ENCODE results near the gene NTM.

Gene NTM

DNA sequence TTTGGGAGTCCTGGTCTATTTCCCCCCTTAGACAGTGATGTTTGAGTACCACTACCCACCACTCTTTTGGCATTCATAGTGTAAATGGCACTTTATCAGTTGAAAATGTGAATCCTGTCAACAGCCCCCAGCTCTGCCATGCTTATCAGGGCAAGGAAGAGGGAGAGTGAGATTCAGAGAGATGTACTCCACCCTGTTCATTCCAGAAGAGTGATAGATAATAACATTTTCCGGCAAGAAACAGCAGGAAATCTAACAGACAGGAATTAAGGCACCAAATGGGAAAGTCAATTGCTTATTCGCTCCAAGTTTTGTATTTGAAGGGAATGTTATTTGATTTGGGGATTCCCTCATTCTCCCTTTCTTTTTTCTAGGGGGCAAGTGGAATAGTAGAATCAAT is 681.9 kb downstream of the NTM start:
- no peak for TF ChIP-seq CTCF (IDR thresholded peaks at IDR 0.05)
- TF ChIP-seq ZFX (IDR thresholded peaks at IDR 0.05; ENCODE audit: borderline replicate concordance) = no peak
- H3K27ac ChIP-seq = no peak overlapping the region

DNA sequence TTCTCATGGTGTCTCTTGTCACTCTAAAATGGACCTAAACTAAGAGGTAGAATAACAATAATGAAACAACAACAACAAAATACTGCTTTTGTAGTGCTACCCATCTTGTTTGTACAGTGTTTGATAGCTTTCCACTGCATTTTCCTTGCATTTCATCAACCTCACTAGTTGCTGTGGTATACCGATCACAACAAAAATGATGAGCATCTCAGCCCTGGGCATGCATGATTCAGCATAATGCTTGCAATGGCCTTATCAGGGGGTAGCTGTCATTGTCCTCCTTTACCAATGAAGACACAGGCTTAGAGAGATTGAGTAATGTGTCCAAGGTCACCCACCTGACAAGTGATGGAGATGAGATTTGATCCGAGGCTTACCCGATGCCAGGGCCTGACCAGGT is 682.5 kb downstream of the NTM start:
- no peak overlapping the region for H3K27ac ChIP-seq
- TF ChIP-seq CTCF (IDR thresholded peaks at IDR 0.05) (no peak), ZFX (IDR thresholded peaks at IDR 0.05; ENCODE audit: borderline replicate concordance) (no peak)

DNA sequence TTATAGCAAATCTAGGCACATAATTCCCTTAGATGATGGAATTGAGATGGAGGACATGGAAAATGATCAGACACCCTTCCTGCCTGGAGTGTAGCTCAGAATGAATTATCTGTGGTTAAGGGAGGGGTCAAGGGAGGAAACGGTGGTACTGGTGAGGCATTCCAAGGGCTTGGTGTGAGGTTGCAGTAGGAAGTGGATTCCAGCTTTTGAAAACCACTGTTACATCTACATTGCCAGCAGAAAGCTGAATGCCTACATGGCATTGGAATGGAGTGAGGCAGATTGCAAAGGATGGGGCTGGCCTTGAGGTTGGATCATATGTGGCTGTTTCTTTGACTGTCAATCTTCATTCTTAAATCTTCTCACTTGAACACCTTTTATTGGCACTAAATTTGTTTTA is 684.4 kb downstream of the NTM start:
- no peak overlapping the region for H3K27ac ChIP-seq
- TF ChIP-seq ZFX (IDR thresholded peaks at IDR 0.05; ENCODE audit: borderline replicate concordance) (no peak), CTCF (IDR thresholded peaks at IDR 0.05) (no peak)

- H3K27ac ChIP-seq = no peak overlapping the region
Observed at GRCh38 chr11:132055296-132055695, 684.9 kb downstream of the NTM start.

DNA sequence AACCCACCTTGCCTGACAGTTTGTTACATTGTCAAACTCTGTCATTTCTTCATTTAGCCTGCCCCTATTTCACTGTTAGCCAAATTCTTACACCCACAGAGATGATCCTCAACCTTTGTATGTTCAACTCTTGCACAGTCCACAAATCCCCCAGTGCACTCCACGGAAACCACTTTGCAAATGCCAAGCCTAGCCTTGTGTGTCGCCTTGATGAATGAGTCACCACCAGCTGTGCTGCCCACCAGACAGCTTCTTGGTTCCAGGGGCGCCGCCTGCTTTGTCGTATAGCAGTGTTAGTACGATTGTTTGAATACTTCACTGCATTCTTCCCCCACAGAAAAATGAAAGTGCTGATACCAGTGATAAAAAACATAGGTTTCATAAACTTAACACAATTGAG is 686.3 kb downstream of the NTM start:
- H3K27ac ChIP-seq = no peak overlapping the region
- no peak for TF ChIP-seq ZFX (IDR thresholded peaks at IDR 0.05; ENCODE audit: borderline replicate concordance)

More at GRCh38 chr11:132055296-132055695, 684.9 kb downstream of the NTM start:
- TF ChIP-seq ZFX (IDR thresholded peaks at IDR 0.05; ENCODE audit: borderline replicate concordance) = no peak
- TF ChIP-seq CTCF (IDR thresholded peaks at IDR 0.05) = no peak

DNA sequence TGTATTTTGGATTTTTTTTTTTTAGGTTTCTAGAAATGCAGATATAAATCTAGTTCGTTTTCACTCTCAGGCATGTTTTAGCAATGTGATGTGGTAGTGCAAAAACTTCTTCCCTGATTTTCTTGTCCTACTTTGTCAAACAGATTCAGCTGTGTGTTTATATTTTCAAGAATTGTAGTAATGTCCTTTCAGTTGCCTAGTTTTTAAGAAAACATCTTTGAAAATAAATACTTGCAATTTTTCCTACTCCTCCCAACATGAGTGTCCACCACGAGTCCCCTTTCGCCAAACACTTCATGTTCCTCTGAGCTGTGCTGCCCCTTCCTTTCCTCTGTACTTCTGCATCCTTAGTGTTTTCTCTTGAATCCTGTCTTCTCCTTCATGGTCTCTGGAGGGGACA is 686.9 kb downstream of the NTM start:
- no peak for TF ChIP-seq CTCF (IDR thresholded peaks at IDR 0.05)
- no peak for TF ChIP-seq ZFX (IDR thresholded peaks at IDR 0.05; ENCODE audit: borderline replicate concordance)
- no peak overlapping the region for H3K27ac ChIP-seq

DNA sequence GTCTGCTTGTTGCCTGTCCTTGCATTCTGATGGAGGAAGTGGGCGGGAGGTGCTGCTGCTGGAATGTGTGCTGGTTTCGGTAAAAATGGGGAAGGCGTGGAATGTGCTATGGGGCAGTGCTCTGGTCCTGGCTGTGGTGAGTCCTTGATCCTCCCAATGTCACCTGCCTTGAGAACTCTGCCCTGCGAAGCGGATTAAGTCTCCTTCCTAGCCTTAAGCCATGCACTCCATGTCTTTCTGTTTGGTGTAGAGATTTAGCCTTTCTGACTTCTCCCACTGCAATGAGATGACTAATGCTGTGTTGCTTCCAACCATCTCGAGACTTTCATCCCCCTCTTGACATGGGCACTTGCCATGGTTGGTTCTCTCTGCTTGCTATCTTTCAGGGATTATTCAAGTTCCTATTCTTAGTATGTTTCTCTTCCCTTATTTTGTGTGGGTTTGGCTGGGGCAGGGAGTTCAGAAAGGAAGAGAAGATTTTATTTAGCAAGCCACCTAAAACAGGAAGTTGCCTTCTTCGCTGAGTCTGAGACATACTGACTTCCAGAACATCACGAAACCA is 687.9 kb downstream of the NTM start:
- no peak overlapping the region for H3K27ac ChIP-seq
- TF ChIP-seq CTCF (IDR thresholded peaks at IDR 0.05) = no peak
- TF ChIP-seq ZFX (IDR thresholded peaks at IDR 0.05; ENCODE audit: borderline replicate concordance) = no peak

DNA sequence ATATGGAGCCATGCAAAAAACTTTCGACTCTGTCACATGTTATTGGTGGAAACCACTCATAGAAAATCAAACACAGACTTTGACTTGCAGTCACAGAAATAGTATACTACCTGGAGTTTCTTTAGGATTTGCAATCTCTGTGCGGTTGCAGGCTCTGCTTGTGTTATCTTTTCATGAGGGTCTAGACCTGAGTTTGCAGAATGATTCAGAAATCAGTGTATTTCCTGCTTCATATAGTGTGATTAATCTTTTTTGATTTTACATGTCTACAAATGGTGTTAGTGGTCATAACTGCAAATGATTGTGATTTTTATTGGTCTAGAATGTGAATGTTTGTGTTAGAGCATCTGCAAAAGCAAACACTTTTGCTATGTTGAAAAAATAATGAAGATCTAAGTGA is 690.2 kb downstream of the NTM start:
- H3K27ac ChIP-seq = no peak overlapping the region
- no peak for TF ChIP-seq CTCF (IDR thresholded peaks at IDR 0.05)
- TF ChIP-seq ZFX (IDR thresholded peaks at IDR 0.05; ENCODE audit: borderline replicate concordance) = no peak
